ENCODE data around the gene VPS26B.
"Not testable (repeated sequence)": the region's sequence is repeated elsewhere in the genome, so short reads cannot be mapped to it uniquely, and the experiment has no call there.

VPS26B gene

DNA sequence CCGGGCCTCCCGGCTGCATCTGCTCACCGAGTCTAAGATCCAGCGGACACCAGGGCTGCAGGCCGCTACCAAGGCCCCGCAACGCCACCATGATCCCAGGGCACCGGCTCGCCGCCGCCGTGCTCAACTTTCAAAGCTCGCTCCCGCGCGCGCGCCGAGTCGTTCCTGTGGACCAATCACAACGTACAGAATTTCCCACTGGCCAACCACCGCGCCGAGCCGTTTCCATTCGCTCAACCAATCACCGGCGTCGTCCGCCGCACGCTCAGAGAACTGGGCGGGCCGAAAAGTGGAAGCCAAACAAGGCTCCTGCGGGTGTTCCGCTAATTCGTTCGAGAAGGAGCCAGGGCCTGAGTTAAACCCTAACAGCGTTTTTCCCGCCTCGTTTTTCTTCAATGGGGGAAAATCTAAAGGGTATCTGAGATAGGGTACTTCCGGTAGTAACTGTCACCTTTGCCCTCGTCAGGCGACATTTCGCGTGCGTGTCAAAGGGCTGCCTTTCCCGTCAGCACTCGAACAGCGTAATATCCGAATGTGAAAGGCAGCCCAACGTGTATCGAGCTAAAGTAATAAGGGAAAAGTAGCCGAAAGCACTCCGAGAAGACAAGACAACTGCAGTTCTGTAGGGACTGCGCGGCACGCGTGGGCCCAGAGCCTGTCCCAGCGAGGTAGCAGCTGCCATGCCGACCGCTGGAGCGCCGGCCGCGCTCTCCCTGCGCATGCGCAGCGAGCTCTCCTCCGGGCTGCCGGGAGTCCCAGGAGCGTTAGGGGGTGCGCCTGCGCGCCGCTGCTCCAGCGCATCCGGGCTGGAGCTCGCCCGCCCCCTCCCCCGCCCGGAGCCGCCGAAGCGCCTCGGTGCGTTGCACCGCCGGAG, at the start of gene VPS26B, which contains the start of gene NCAPD3:
Gene VPS26B (plus strand): TSS at position 836 of the 874 bp plus-strand sequence. CDS start 452 bp downstream, outside the sequence.
Gene NCAPD3 (minus strand): TSS at position 132 of the 874 bp plus-strand sequence. CDS start 41 bp downstream, at position 91.
- intact Hi-C loops (cut with DNase I) = loop anchor here (2.0 to 10.0 kb wide), 3 partner anchors 29 to 289 kb away; partner anchors contain the start of genes ACAD8 and THYN1
- peak; percentile 90 to 99 (median 96) for DNase-seq

DNA sequence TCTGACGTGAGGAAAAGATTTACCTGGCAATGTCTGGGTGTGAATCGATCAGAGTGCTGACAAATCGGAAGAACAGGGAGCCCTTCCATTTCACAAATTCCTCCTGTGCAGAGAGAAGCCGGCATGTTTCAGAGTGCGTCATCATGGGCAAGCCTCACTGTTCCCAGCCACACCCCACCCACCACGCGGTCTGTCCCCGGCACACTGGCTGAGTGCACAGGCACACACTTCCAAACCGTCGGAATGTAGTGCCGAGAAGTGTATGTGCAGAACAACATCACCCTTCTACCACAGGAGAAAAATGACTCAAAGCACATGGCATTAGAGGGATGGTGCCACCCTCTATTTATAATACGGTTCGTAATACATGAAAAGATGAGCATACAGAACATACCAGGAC, 48.2 kb upstream of the VPS26B start:
- peak in 7 of 10 donors; percentile 22 to 93 (median 61) for DNase-seq
- intact Hi-C loops (cut with DNase I) = no loop called here

DNA sequence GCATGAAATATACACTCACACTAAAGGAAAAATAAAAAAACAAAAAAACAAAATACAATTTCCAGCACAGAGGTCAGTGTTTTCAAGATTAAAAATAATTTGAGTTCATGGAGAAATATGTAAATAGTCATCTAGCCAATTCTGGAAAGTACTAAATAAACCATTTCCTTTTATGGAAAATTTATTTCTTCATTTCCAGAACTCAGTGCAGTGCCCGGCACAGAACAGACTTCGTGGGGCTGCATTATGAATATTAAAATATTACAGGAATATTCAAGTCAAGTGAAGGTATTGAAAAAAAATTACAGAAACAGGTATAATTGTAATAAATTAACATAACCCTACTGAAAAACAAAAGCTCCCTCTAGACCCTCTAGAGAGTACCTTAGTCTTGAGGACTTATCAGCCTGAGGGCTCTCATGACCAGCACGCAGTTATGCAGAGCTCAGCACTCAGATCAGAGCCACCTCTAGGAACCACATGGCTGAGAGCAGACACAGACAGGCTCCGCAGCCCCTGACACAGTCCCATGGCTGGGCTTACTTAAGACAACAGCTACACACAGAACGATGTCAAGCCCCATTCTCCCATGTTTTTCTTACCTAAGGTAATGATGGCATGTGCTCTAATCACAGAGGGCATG, 46.3 kb upstream of the VPS26B start:
- intact Hi-C loops (cut with DNase I) = no loop called here
- no peak for DNase-seq

DNA sequence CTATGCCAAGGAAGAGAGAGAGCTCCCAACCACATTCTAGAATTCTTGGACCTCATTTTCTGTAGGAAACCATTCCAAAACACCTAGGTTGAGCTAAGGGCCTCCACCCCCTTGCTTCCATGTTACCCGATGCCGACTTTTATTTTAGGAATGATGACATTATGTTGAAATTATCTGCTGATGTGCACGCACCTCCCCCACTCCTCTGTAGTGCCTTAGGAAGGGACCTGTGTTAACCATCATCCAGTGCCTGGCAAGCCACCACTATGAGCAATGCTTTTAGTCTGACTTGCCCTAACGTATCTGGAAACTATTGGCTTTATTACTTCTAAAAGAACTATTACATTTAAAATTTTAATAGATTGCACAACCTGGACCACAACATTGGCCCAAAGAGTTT, 42.8 kb upstream of the VPS26B start:
- intact Hi-C loops (cut with DNase I) = no loop called here
- no peak for DNase-seq

DNA sequence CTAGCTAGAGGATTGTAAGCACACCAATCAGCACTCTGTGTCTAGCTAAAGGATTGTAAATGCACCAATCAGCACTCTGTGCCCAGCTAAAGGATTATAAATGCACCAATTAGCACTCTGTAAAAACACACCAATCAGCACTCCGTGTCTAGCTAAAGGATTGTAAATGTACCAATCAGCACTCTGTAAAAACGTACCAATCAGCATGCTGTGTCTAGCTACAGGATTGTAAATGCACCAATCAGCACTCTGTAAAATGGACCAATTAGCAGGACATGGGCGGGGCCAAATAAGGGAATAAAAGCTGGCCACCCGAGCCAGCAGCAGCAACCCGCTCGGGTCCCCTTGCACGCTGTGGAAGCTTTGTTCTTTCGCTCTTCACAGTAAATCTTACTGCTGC, 36.4 kb upstream of the VPS26B start:
- DNase-seq; intact Hi-C loops (cut with DNase I): not testable (repeated sequence)

DNA sequence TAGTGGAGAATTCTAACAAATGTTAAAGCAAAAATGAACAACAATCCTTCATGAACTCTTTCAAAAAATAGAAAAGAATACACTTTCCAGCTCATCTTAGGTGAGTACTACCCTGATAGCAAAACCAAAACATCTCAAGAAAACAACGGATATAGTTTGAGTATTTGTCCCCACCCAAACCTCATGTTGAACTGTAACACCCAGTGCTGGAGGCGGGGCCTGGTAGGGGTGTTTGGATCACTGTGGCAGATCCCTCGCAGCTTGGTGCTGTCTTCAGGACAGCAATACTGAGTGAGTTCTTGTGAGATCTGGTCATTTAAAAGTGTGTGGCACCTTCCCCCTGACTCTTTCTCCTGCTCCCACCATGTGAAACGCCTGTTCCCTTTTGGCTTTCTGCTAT, 27.7 kb upstream of the VPS26B start:
- DNase-seq = no peak
- intact Hi-C loops (cut with DNase I) = no loop called here

DNA sequence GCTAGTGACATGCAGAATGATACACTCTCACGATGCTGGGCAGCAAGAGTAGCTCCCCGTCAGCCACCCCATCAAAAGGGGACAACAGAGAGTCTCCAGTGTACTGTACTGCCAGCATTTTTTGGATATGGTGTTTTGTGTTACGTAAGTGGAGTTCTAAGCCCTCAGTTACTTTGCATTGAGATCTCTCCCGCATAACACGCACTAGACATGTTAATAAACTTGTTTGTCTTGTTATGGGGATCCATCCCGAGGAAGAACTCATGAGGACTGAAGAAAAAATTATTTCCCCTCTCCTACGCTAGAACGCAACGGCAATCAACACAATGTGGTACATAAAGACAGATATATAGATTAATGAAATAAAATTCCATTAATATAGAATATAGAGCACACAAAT, 24.9 kb upstream of the VPS26B start:
- DNase-seq = no peak
- intact Hi-C loops (cut with DNase I) = no loop called here

DNA sequence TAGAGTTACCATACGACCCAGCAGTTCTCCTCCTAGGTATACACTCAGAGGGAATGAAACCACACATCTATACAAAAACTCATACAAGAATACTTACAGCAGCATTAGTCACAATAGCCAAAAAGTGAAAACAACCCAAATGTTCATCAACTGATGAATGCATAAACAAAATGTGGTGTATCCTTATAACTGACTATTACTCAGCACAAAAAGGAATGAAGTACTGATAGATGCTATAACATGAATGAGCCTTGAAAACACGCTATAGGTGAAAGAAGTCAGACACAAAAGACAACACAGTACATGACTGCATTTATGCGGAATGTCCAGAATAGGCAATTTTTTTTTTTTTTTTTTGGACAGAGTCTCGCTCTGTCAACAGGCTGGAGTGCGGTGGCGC, 23.8 kb upstream of the VPS26B start:
- DNase-seq = no peak
- intact Hi-C loops (cut with DNase I) = no loop called here

DNA sequence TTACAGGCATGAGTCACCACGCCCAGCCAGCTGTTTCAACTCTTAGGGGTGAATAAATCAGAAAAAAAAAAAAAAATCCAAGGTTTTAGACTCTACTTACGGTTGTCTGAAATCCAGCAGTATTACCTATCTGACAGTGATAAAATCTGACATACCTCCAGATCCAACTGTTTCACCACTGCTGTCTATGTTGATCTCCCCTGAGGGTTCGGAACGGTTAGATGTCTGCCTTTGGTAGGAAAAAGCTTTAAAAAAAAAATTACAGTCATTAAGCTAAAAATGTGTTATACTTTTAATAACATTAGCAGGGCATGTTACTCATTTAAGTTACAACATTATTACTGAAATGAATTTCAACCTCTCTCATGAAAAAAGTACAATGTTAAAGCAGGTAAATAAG, 21.8 kb upstream of the VPS26B start:
- intact Hi-C loops (cut with DNase I) = no loop called here

DNA sequence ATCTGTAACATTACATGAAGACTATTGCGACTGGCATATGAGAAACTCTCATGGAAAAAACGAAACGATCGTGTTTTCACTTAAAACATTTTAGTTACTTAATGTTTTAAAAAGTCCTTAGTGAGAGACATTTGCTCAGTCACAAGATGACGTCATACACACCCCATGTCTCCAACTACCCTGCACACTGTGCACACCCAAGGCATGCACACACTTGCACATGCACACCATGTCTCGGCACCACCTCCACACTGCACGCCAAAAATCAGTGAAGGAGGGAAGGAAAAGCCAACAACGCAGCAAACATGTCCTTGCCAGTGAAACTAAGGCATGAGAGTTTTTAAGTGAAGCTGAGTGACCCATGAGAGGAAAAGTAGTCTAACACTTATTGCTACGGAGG, 18.7 kb upstream of the VPS26B start:
- DNase-seq = no peak
- intact Hi-C loops (cut with DNase I) = no loop called here

More for the DNA sequence above, 21.8 kb upstream of the VPS26B start:
- no peak for DNase-seq

DNA sequence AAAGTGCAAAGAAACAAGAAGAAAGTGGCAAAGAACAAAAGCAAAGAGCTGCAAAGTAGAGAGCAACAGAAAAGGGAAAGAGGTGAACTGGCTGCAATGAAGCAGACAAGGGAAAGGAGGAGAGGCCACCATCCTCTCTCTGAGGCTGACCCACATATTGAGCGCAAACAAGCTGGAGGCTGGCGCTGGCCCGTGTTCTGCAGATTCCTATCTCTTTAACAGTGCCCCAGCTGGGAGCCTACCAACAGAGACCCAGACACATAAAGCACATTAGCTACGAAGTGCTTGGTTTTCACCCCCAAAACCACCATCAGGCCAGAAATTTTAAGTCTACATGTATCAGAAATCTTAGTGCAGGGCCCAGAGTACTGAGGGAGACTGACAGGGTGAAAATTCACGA, 18.3 kb upstream of the VPS26B start:
- intact Hi-C loops (cut with DNase I) = no loop called here
- no peak for DNase-seq

DNA sequence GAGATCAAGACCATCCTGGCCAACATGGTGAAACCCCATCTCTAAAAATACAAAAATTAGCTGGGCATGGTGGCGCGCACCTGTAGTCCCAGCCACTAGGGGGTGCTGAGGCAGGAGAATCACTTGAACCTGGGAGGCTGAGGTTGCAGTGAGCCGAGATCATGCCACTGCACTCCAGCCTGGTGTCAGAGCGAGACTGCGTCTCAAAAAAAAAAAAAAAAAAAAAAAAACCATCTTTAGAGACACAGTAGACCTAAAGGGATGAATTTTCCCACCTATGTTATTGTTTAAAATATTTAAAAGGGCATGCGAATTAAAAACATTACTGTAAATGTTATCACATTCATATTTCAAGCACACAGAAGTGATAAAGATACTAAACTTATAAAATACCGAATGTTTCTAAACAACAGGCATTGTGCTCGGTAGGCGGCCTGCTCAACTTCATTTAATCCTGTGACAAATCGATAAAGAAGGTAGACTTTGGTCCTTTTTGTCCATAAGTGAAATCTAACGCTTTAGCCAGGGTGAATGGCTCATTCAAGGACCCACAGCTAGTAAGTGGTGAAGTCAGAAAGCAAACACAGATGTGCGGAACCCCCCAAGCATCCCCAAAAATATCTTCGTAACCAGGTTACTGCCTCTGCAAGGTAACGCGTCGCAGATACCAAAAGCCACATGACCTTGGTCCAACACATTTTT, 16.8 kb upstream of the VPS26B start:
- intact Hi-C loops (cut with DNase I) = no loop called here
- DNase-seq = peak in 1 of 10 donors; percentile 16

DNA sequence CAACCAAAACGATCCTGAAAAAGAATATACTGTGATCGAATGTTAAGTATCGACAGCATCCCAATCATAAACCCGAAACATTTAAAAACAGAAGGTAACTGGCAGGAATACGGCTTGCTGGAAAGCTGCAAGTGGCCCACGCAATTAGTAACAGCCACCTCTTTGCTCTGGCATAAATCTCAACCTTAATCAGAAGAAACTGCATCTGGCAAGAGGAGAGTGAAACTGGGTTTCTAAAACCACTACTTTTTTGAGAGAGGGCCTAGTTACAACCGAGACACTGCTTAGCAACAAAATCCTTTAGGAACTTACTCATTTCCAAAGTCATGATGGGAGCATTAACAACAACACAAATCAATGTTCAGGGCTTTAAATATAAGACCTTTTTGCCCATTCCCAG, 8.6 kb upstream of the VPS26B start:
- no peak for DNase-seq
- intact Hi-C loops (cut with DNase I) = no loop called here

DNA sequence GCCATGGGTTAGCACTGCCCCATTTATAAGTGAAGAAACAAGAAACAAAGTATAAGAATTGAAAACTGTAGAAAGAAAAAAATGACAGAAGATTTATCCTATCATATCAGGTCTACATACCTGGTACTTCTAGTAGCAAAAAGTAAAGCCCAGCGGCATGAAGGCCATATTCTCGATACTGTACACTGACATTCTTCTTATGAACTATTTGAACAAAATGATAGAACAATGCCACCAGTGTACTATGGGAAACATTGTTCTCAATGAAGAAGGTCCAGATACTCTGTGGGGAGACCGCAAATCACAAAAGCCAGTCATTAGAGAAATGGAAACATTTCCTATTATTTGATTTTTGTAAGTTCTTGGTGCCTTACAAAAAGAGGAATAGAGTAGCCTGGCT, 7.7 kb upstream of the VPS26B start:
- DNase-seq = no peak
- intact Hi-C loops (cut with DNase I) = no loop called here

DNA sequence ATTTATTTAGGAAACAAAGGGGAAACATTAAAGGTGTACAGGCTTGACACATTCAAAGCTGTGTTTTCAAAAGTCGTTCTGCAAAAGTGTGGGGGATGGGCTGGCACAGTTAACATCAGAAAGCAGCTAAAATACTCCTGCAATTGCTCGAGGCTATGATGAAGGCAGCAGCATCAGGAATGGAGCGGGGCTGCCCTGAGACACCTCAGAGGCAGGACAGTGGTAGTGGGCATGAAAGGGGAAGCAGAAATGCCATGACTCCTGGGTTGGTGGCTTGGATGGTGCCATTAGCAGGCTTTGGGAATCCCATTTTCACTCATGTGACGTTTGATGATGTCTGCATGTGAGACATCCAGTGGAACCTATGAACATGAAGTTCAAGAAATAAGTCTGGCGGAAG, 1.4 kb upstream of the VPS26B start:
- no peak for DNase-seq
- intact Hi-C loops (cut with DNase I) = loop anchor here (10.0 kb wide), 2 partner anchors 168 to 288 kb away; no protein-coding TSS in a partner anchor

DNA sequence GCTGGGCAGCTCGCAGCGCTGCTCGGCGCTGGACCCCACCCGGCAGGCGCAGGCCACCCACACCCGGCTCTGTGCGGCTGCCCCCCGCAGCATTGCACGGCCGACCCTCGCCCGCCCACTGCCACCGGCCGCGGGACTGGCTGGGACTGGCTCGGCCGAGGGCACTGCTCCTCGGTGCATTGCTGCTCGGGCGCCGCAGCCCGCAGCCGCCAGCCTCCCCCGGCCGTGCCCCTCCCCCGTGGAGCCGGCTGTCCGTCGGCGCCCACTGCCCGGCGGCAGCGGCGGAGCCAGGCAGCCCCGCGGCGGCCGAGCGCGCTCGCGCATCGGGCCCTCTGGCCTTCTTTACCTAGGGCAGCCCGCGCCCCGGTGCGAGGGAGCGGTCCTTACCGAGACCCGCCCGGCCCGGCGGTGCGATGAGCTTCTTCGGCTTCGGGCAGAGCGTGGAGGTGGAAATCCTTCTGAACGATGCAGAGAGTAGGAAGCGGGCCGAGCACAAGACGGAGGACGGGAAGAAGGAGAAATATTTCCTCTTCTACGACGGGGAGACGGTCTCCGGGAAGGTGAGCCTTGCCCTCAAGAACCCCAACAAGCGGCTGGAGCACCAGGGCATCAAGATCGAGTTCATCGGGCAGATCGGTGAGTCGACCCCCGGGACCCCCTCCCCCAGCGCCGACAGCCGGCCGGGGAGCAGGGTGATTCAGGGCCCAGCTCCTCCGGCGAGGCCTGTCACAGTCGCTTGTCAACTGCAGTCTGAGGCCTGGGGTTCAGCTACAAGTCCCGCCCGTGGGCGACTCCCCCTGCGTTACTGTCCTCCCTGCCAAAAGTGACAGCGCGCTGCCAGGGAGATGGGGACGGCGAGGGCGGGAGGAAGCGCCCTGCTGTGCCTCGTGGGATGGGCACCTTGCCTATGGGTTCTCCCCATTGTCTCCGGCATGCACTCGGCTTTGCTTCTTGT, 516 bp downstream of the VPS26B start:
- intact Hi-C loops (cut with DNase I) = loop anchor here (2.0 to 10.0 kb wide), 3 partner anchors 28 to 290 kb away; partner anchors contain the start of genes ACAD8 and THYN1
- DNase-seq = peak; percentile 63 to 96 (median 74)

DNA sequence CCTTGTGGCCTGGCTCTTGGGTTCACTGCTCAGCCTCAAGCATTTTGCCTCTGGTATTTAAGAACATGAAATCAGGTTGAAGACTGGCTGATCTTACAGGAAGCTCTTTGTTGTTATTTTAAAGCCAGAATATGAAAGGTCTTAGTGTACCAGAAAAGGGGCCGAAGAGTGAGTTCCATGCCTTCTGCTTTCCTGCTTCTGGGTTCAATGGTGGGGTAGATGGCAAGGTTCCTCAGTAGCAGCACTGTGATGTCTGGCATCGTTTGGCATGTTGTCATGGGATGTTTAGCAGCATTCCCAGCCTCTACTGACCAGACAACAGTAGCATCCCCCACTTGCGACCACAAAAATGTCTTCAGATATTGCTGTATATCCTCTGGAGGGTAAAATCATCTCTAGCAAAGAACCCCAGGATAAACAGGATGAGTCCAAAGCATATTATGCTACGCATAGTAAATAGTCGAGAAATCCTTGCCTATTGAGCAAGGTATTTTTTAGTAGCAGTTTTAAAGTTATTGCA, 2.4 kb downstream of the VPS26B start:
- no peak for DNase-seq
- intact Hi-C loops (cut with DNase I) = loop anchor here (10.0 kb wide), 2 partner anchors 172 to 292 kb away; no protein-coding TSS in a partner anchor

DNA sequence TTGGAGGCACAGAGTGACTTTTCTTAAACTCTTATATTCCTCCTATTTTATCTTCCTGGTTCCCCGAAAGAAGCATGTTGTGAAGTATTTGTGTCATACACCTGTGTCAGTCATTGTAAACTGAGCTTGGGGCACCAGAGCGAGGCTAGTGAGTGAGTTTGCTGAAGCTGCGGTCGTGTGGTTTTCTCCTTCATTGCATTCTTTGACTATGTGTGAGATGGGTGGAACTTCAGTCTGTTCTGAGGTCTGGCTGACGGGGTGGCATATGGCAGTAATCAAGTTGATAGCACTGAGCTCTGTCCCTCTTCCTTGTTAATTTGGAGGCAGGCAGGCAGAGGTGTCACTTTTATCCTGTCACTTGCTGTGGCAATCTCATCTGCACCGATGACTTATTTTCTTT, 4.2 kb downstream of the VPS26B start:
- intact Hi-C loops (cut with DNase I) = loop anchor here (10.0 kb wide), 2 partner anchors 174 to 294 kb away; no protein-coding TSS in a partner anchor
- DNase-seq = no peak

DNA sequence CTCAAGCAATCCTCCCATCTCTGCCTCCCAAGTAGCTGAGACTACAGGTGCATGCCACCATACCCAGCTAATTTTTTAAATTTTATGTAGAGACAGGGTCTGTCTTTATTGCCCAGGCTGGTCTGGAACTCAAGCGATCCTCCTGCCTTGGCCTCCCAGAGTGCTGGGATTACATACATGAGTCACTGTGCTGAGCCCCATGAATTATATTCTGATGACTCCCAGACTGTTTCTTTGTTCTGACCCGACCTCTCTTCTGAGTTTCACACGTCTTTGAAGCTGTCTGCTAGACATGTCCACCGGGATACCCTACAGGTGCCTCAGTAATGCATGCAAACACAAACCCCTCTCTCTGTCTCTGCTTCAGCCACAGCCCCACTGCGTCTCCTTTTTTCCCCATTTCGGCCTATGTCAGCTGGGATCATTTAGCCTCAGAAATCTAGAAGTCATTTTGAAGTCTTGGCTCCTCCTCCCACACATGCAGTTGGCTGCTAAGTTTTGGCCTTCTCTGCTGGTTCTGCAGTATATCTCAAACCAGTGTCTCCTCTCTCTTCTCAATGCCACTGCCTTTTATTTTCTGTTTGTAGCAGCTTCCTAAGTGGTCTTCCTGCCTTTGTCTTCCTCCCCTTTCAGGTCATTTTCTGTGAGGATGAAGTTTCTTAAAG, 4.8 kb downstream of the VPS26B start:
- intact Hi-C loops (cut with DNase I) = loop anchor here (10.0 kb wide), 2 partner anchors 174 to 294 kb away; no protein-coding TSS in a partner anchor

More for the DNA sequence above, 4.8 kb downstream of the VPS26B start:
- no peak for DNase-seq

Data from posterior cingulate gyrus (tissue), 11 donors.